HFF-Myc (cell line): ENCODE data around the gene ADORA2B.

ENCODE experiments used
- DNase-seq: peaks from one replicate; pipeline ENCODE4 v3.0.0-alpha.2; 2011; ENCODE audit warnings: low read depth; ENCODE audit errors: extremely low read depth
- H3K4me3 ChIP-seq: replicated peaks from 2 replicates; pipeline ENCODE4 v1.5.1; 2011; ENCODE audit warnings: low read depth, mild to moderate bottlenecking, control low read depth, low read length
- TF ChIP-seq, protein P1 (sequence below): IDR thresholded peaks from 2 replicates; pipeline ENCODE4 v1.5.1; 2012; ENCODE audit warnings: mild to moderate bottlenecking, low read depth, low read length, control low read depth; ENCODE audit errors: missing control alignments

The ADORA2B gene

GRCh38 chr17:15981208-15981607 lies 36.3 kb downstream of the ADORA2B start:
- no peak overlapping the region for H3K4me3 ChIP-seq
- DNase-seq: no peak
- TF ChIP-seq, protein P1, sequence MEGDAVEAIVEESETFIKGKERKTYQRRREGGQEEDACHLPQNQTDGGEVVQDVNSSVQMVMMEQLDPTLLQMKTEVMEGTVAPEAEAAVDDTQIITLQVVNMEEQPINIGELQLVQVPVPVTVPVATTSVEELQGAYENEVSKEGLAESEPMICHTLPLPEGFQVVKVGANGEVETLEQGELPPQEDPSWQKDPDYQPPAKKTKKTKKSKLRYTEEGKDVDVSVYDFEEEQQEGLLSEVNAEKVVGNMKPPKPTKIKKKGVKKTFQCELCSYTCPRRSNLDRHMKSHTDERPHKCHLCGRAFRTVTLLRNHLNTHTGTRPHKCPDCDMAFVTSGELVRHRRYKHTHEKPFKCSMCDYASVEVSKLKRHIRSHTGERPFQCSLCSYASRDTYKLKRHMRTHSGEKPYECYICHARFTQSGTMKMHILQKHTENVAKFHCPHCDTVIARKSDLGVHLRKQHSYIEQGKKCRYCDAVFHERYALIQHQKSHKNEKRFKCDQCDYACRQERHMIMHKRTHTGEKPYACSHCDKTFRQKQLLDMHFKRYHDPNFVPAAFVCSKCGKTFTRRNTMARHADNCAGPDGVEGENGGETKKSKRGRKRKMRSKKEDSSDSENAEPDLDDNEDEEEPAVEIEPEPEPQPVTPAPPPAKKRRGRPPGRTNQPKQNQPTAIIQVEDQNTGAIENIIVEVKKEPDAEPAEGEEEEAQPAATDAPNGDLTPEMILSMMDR: no peak

DNA sequence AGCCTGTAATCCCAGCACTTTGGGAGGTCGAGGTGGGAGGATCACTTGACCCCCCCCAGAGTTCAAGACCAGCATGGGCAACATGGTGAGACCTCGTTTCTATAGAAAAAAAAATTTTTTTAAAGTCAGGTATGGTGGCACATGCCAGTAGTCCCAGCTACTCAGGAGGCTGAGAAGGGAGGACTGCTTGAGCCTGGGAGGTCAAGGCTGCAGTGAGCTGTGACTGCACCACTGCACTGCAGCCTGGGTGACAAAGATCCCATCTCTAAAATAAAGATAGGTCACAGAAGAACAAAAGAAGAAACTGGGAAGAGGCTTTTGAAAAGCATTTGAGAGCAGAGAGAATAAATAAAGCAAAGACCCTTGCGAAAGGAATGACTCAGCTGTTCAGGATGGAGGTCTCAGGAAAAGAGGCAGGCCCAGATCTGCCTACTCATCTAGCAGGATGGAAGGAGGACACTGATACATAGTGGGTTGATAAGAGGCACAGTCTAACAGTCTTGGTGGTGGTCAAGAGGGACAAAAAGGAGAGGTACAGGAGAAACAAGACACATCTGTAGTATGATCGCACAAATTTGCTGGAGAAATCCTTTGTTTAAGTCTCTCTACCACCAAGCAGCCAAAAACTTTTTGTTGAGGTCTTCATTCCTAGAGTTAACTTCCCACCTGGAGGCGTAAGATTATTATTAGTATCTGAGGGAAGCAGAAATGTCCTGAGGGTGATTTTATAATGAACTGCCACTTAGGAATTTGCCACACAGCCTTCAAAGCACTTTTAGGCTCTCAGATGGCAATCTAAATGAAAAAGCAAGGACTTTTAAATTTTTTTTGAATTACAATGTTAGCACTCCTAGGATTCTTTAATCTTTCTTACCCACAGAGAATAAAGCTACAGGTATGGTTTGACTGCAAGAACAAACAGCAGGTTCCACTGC lies 37.0 kb downstream of the ADORA2B start:
- TF ChIP-seq, protein P1: no peak
- no peak for DNase-seq
- H3K4me3 ChIP-seq: no peak overlapping the region

GRCh38 chr17:15996322-15996721 lies 51.4 kb downstream of the ADORA2B start:
- no peak overlapping the region for H3K4me3 ChIP-seq
- no peak for DNase-seq
- TF ChIP-seq, protein P1: no peak

DNA sequence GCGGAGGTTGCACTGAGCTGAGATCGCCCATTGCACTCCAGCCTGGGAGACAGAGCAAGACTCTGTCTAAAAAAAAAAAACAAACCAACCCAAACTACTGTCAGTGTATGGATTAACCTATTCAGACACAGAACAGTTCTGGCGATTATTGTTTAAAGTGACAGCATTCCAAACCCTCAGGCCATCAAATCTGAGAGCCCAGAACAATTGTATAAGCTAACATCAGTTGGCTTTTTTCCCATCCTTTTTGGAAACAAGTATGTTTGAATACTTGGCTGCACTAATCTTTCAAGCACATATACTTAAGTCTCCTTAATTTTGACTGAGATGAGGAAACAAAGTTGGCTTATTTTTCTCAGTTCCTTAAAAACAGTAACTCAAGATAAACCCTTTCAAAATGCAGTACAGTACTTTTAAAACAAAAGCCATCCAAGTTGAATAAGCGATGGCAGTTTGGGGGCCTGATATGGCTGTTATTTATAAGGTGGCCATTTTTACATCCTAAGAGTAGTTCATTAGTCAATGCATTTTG lies 53.2 kb downstream of the ADORA2B start:
- TF ChIP-seq, protein P1: no peak
- peak overlapping the region; percentile 71; the same call in 1 of the 2 replicates for H3K4me3 ChIP-seq
- DNase-seq: no peak

GRCh38 chr17:15999141-15999973 lies 54.4 kb downstream of the ADORA2B start, which contains the start of the genes TTC19 and ZSWIM7:
TSS of gene TTC19 (plus strand) at chr17:15999824. CDS start at chr17:15999849, 25 bp downstream.
TSS of gene ZSWIM7 (minus strand) at chr17:15999704. CDS start at chr17:15999594, 110 bp downstream.
- H3K4me3 ChIP-seq: peak within 1 kb of the TSS; percentile 71
- DNase-seq: peak; percentile 74
- TF ChIP-seq, protein P1: no peak
